Measurements from ENCODE around the gene SCUBE1. TPM values are rescaled to one million over a fixed set of nuclear protein-coding genes. Genes with fewer than 3 reads are reported as not detected.

SCUBE1 gene
- total and polyA plus RNA-seq, 10 of the 15 experiments (the other 5 are each of a cell fraction or from before 2014, with no cell fraction given): not detected

DNA sequence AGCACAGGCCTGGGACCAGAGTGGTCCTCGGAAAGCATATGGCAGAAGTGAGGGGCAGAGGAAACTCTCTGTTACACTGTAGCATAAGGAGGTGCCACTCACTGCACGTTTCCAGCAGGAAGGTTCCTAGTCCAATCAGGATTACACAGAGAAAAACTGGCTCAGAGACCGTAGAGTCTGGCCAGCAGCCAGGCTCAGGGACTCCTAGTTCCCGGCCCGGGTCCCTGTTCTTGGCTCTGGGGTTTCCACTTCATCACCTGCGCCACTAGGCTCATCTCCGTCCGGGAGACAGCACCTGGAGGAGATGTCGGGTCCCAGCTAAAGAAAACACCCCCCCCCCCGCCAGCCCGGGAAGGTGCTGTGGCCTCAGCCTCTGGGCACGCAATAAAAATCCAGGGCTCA, 157.3 kb downstream of the SCUBE1 start (continued):
- TF ChIP-seq IKZF1 (conservative IDR thresholded peaks at IDR 0.05) (no peak), CBX3 (IDR thresholded peaks at IDR 0.05; ENCODE audit: borderline replicate concordance, low read depth) (no peak), RCOR1 (conservative IDR thresholded peaks at IDR 0.05; ENCODE audit: low read depth, low read length) (no peak), NR2C2 (IDR thresholded peaks at IDR 0.05; ENCODE audit: borderline replicate concordance, control insufficient read depth, insufficient read length, low read depth) (no peak), MXI1 (IDR thresholded peaks at IDR 0.05; ENCODE audit: low read depth, low read length) (no peak)
- TF ChIP-seq, protein P1, sequence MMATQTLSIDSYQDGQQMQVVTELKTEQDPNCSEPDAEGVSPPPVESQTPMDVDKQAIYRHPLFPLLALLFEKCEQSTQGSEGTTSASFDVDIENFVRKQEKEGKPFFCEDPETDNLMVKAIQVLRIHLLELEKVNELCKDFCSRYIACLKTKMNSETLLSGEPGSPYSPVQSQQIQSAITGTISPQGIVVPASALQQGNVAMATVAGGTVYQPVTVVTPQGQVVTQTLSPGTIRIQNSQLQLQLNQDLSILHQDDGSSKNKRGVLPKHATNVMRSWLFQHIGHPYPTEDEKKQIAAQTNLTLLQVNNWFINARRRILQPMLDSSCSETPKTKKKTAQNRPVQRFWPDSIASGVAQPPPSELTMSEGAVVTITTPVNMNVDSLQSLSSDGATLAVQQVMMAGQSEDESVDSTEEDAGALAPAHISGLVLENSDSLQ (IDR thresholded peaks at IDR 0.05): no peak

DNA sequence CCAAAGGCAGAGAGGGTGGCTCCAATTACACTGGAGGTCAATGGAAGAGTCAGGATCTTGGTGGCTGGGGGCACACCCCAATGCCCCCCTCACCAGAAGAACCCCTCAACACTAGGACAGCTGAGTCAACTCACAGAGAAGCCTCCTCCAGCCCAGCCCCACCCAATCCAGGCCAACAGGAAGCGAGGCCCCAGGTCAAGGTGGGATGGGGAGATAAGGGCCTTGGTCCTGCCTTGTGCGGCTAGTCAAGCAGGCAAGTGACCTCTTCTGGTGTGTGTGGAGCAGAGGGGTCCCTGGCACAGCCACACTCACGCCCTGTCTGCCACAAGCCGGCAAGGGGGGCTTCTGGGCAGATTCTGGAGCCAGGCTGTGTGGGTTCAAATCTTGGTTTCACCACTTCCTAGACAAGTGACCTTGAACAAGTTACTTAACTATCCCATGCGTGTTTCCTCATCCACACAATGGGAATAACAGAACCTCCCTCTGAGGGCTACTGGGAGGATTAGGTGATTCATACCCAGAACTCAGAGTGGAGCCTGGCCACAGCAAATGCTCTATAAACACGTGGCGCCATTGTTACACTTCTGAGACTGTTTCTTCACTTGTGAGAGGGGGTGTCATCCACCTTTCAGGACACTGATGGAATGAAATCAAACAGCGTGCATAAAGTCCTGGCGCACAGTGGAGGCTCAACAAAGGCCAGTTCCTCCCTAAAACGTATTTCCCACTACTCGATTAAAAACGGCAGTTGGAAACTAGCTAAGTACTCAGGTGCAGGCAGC, 159.5 kb downstream of the SCUBE1 start:
- Histone ChIP-seq H3K9ac (ENCODE audit: control insufficient read depth, insufficient read depth, low read length) (no peak overlapping the region), H3K27me3 (replicated peaks in 1 of 2; ENCODE audit: control insufficient read depth in 2 of 2, insufficient read depth in 2 of 2, low read length in 1 of 2) (no peaks in the 10 kb centered on the region), H3K79me2 (ENCODE audit: control insufficient read depth, insufficient read depth, low read length) (peaks cover 18% of the 10 kb centered on the region), H3K4me1 (ENCODE audit: control insufficient read depth, insufficient read depth, low read length) (peaks cover 10% of the 10 kb centered on the region), H3K9me3 (replicated peaks; ENCODE audit: control insufficient read depth, insufficient read depth, low read length) (no peaks in the 10 kb centered on the region), H3K36me3 (ENCODE audit: control insufficient read depth in 2 of 2, insufficient read depth in 2 of 2, low read length in 1 of 2) (peaks cover 7% of the 10 kb centered on the region in 2 experiments; a peak in 3 of 4 replicates), H4K20me1 (ENCODE audit: control insufficient read depth, insufficient read depth) (no peaks in the 10 kb centered on the region), H2AFZ (ENCODE audit: control insufficient read depth, low read depth, low read length) (no peak overlapping the region), H3K27ac (ENCODE audit: control insufficient read depth, insufficient read depth) (no peak overlapping the region), H3K4me2 (ENCODE audit: control insufficient read depth, insufficient read depth) (peak overlapping the region; percentile 3; the same call in 1 of the 2 replicates), H3K4me3 (no peak overlapping the region)
- no peak for TF ChIP-seq RFX5 (IDR thresholded peaks at IDR 0.05; ENCODE audit: low read depth, low read length)
- no peak for TF ChIP-seq CREB1 (IDR thresholded peaks at IDR 0.05; ENCODE audit: low read depth)
- no peak for TF ChIP-seq IKZF2 (IDR thresholded peaks at IDR 0.05)
- ATAC-seq (no peak), FAIRE-seq (no peak), DNase-seq (ENCODE audit: low read depth, low spot score) (no peak)
- SMC1A ChIA-PET (ENCODE audit: uncharacterized antibody, unreplicated experiment): no interaction called here
- CTCF ChIA-PET: no interaction called here
- 78% methylated on average over 12 of the region's 12 CpGs for WGBS (ENCODE audit: insufficient coverage, insufficient replicate concordance, low lambda C conversion rate, missing lambda C conversion rate)
- POLR2A ChIA-PET: no interaction called here
- in situ Hi-C loops (cut with MboI): no loop called here
- RAD21 ChIA-PET (ENCODE audit: unreplicated experiment): no interaction called here
- BruUV-seq (replicated peaks): no TSS peak
- intact Hi-C loops (cut with micrococcal nuclease; ENCODE audit: unreplicated experiment): no loop called here

Measured in GM12878 (cell line).